Stimulated activated CD4-positive, alpha-beta T cell treated with anti-CD3 and anti-CD28 coated beads, Interleukin-2, amount 100 ng/mL, for 48 hours (primary cell): ENCODE data around the gene CHRNB1.

ENCODE experiments used
- DNase-seq, 2 donors: peaks; one replicate each; pipeline ENCODE4 v3.0.0-alpha.2; 2020

The CHRNB1 gene

GRCh38 chr17:7486181-7486580, 41.3 kb downstream of the CHRNB1 start:
- DNase-seq, result no peak

GRCh38 chr17:7490144-7490543, 45.3 kb downstream of the CHRNB1 start:
- DNase-seq, result no peak

DNA sequence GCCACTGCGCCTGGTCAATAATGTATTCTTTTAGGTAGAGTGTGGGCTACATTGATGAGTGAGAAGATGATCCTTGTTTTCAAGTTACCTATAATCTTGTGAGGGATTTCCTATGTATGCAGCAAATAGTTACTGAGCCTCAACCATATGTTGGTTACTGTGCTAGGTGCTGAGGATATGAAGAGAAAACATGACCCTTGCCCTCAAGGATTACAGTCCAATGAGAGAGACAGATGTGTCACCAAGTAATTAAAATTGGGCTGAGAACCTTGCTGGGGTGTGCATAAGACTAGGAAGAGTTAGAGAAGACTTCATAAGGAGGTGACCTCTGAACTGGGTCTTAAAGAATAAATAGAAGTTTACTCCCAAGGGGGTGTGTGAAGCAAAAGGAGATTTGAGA, 46.7 kb downstream of the CHRNB1 start:
- DNase-seq, result no peak

- no peak for DNase-seq
Observed at GRCh38 chr17:7493941-7494340, 49.1 kb downstream of the CHRNB1 start.

GRCh38 chr17:7495906-7496434, 51.1 kb downstream of the CHRNB1 start:
- no peak for DNase-seq

- DNase-seq, result no peak
Observed at GRCh38 chr17:7496470-7497183, 51.8 kb downstream of the CHRNB1 start.

- DNase-seq, result no peak
Observed at GRCh38 chr17:7497228-7497627, 52.4 kb downstream of the CHRNB1 start.

DNA sequence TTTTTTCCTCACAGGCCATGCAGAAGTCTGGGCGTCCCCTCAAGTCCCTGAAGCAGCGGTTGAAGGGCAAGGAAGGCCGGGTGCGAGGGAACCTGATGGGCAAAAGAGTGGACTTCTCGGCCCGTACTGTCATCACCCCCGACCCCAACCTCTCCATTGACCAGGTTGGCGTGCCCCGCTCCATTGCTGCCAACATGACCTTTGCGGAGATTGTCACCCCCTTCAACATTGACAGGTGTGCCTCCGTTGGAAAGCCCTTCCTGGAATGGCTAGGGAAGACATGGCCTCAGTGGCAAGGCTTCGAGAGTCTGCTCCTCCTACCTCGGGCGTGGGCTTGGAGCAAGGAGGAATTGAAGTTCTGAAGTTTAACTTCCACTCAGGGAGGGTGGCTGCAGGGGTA, 52.8 kb downstream of the CHRNB1 start:
- no peak for DNase-seq

- no peak for DNase-seq
Observed at GRCh38 chr17:7499161-7499560, 54.3 kb downstream of the CHRNB1 start.

- no peak for DNase-seq
Observed at GRCh38 chr17:7501729-7502128, 56.9 kb downstream of the CHRNB1 start.

GRCh38 chr17:7502171-7502847, 57.4 kb downstream of the CHRNB1 start:
- no peak for DNase-seq

- DNase-seq, result no peak
Observed at GRCh38 chr17:7502987-7503386, 58.1 kb downstream of the CHRNB1 start.

GRCh38 chr17:7503521-7503920, 58.7 kb downstream of the CHRNB1 start:
- no peak for DNase-seq
